ENCODE data around the gene CFAP97D2.
"Not testable (repeated sequence)": the region's sequence is repeated elsewhere in the genome, so short reads cannot be mapped to it uniquely, and the experiment has no call there.

CFAP97D2 gene

GRCh38 chr13:114158869-114159666, 20.0 kb upstream of the CFAP97D2 start:
- DNase-seq = not testable (repeated sequence)

GRCh38 chr13:114161028-114161556, 18.0 kb upstream of the CFAP97D2 start:
- no peak for DNase-seq

- peak; percentile 27 for DNase-seq
Measured at GRCh38 chr13:114161644-114162532, 17.2 kb upstream of the CFAP97D2 start.

GRCh38 chr13:114162533-114162922, 16.5 kb upstream of the CFAP97D2 start:
- no peak for DNase-seq

GRCh38 chr13:114164053-114164452, 15.0 kb upstream of the CFAP97D2 start:
- DNase-seq = no peak

- no peak for DNase-seq
Measured at GRCh38 chr13:114164681-114165429, 14.2 kb upstream of the CFAP97D2 start.

- no peak for DNase-seq
Measured at GRCh38 chr13:114166381-114167131, 12.5 kb upstream of the CFAP97D2 start.

GRCh38 chr13:114167426-114167825, 11.6 kb upstream of the CFAP97D2 start:
- peak; percentile 27 for DNase-seq

GRCh38 chr13:114167885-114168284, 11.2 kb upstream of the CFAP97D2 start:
- DNase-seq = no peak

- no peak for DNase-seq
Measured at GRCh38 chr13:114173272-114173671, 5.8 kb upstream of the CFAP97D2 start.

- DNase-seq = no peak
Measured at GRCh38 chr13:114173745-114174144, 5.3 kb upstream of the CFAP97D2 start.

- DNase-seq = no peak
Measured at GRCh38 chr13:114174529-114174961, 4.5 kb upstream of the CFAP97D2 start.

- DNase-seq = not testable (repeated sequence)
Measured at GRCh38 chr13:114176359-114176902, 2.6 kb upstream of the CFAP97D2 start.

- no peak for DNase-seq
Measured at GRCh38 chr13:114177245-114178010, 1.6 kb upstream of the CFAP97D2 start.

GRCh38 chr13:114185182-114185971, 6.3 kb downstream of the CFAP97D2 start:
- DNase-seq = no peak

- DNase-seq = no peak
Measured at GRCh38 chr13:114194853-114195252, 15.8 kb downstream of the CFAP97D2 start.

- DNase-seq = no peak
Measured at GRCh38 chr13:114196629-114197028, 17.6 kb downstream of the CFAP97D2 start.

- no peak for DNase-seq
Measured at GRCh38 chr13:114198556-114198955, 19.5 kb downstream of the CFAP97D2 start.

GRCh38 chr13:114199526-114199925, 20.5 kb downstream of the CFAP97D2 start:
- DNase-seq = not testable (repeated sequence)

GRCh38 chr13:114199954-114200353, 20.9 kb downstream of the CFAP97D2 start:
- no peak for DNase-seq
